Endometrial microvascular endothelial cells (primary cell): ENCODE measurements around the gene PHC1. TPM values are rescaled to one million over a fixed set of nuclear protein-coding genes. Genes with fewer than 3 reads are reported as not detected.

Source experiments
- in situ Hi-C: cut with HindIII; loops from 2 replicates; pipeline ENCODE4 v1.10.0; 2017; ENCODE audit warnings: low sequenced_read_pairs, low pct_unique_long_range_greater_than_20kb; ENCODE audit errors: inconsistent ontology term
- total RNA-seq: library from RNA; depleted of rRNA; stranded (reverse); fragments of >200 nt; gene quantifications from one replicate; pipeline ENCODE4 v1.2.3, GENCODE V29; 2015; ENCODE audit errors: inconsistent ontology term

PHC1 gene
- total RNA-seq, 1 donor from 2014 or later = 16.6 TPM

DNA sequence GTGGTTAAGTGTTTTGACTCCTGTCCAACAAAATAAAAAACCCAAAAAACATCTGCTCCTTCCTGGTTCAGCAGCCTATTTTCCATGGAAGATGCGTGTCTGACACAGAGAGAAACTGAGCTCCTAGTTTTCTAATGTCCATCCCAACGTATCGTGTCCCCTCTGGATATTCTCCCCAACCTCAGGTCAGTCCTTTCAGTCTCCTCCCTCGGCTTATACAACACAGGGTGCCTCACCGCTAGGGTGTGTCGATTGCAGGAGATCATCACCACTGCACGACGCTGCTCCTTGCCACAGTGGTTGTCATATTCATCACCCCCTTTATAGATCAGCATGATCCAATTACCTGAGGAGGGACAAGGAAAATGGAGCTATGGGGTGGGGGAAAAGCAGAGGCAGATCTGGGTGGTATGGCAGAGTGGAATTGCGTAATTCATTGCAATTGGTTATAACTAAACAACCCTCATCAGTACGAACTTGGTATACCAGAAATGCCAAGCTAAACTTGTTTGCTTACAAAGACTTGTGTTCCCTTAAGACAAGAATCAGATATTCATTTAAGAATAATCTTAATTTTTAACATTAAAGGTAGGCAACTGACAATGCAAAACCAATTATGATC lies 29.4 kb downstream of the PHC1 start:
- in situ Hi-C loops = no loop called here

DNA sequence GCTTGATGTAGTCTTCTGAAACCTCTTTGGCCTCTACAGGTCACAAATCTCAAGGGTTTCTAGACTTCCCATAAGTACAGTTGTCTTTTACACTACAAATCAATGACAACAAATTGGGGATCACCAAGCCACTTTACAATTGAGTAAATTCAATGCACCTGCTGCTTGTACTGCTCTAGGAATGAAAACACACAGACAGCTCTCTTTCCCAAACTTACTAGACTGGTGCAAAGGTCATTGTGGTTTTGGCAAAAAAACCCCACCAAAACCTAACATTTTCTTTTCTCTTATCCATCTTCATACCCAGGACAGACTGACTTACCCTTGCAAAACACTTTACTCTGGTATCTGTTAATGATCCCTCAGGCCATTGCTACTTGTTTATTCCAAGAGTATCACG lies 32.4 kb downstream of the PHC1 start:
- in situ Hi-C loops = no loop called here

DNA sequence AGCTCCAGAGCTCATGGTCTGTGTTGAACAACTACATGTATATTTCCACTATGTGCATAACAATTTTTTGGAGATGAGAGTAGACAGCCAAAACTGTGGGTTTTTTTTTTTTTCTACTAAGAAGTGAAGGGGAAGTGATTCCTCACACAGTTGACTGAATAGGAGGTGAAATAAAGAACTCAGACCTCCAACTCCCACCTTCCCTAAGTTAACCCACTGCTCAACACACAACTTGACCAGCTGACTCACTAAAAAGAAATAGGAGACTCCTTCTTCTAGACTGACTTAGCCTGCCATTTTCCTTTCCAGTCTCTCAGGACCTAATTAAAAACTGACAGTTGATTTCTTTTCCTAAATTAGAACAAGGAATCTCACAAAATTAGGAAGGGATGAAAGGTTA lies 33.4 kb downstream of the PHC1 start:
- in situ Hi-C loops = no loop called here

DNA sequence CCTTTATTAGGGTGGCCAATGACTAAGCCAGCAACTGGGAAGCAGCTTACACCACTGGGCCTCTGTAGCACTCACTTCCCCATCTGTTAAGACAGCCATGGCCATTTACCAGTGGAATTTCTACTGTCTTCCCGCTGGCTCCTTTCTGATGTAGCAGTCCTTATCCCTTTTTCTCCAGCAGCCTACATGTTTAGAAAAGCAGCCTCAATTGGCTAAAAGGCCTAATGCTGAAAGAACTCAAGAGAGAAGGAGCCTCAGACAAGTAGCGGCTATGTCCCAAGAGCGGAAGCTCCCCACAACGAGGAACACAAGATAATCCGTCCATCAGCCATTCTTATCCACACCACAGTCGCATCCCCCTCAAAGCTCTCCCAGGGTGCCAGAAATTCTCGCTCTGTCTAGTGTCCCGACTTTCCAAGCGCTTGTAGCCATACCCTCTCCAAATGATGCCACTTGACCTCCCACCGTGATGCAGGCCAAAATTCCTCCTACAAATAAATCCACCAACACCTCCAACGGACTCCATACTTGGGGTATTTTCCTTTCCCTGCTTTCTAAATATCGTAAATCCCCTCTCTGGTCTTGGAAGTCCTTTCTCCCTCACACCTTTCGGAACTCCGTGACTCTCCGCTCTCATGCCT lies 34.5 kb downstream of the PHC1 start:
- in situ Hi-C loops = no loop called here

DNA sequence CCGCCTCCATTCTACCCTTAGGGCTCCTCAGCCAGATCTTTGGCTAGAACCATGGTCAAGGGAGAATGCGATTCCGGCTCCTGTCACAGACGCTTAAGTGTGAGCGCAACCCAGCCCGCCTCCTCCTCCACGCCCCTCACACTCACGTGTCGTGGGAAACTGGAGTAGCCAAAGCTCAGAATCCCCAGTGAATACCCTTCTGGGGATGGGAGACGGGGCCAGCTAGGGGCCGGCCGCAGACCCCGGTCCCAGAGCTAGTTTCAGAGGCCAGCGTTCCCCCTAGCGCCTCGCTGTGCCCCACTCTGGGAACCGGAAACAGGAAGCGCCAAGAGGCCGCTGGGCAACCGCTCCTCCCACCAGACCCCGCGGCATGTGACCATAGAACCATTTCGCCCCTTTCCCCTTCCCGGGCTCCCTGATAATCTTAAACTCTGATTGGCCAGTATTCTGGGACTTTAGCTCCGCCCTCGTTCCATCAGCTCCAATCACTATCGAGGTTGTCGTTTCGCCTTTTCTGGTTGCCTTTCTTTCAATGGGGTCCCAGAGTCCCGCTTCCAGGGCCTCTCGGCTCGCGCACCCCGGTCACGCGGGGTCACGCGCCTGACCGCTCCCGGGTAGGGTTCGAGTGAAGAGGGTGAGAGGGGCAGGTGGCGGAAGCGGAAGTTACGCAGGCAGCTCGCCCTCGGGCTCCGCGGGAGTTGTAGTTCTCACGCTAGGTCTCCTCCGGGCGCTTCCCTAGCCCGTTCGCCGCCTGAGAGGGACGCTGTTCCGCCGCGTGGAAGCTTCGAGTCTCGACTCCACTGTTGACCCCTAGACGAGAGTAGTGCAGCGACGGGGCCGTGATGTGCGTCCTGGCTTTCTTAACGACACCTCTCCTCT lies 35.3 kb downstream of the PHC1 start, which contains the start of gene M6PR:
M6PR (minus strand) TSS at position 304 of the 879 bp plus-strand sequence. CDS start 3,241 bp downstream, outside the sequence.
- in situ Hi-C loops = no loop called here

DNA sequence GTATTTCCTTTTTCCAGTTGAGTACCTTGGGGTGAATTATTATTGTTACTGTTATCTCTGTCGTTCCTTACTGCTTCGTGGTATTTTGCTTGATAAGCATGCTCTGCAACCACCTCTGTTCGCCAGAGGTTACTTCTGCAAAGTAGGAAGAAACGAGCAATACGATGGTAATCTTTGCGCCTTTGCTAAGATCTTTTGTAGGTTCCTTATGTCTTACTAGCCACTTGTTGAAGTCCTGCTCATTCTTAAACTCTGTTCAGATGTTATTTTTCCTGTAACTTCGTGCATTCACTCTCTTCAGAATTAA lies 35.9 kb downstream of the PHC1 start:
- in situ Hi-C loops = no loop called here

DNA sequence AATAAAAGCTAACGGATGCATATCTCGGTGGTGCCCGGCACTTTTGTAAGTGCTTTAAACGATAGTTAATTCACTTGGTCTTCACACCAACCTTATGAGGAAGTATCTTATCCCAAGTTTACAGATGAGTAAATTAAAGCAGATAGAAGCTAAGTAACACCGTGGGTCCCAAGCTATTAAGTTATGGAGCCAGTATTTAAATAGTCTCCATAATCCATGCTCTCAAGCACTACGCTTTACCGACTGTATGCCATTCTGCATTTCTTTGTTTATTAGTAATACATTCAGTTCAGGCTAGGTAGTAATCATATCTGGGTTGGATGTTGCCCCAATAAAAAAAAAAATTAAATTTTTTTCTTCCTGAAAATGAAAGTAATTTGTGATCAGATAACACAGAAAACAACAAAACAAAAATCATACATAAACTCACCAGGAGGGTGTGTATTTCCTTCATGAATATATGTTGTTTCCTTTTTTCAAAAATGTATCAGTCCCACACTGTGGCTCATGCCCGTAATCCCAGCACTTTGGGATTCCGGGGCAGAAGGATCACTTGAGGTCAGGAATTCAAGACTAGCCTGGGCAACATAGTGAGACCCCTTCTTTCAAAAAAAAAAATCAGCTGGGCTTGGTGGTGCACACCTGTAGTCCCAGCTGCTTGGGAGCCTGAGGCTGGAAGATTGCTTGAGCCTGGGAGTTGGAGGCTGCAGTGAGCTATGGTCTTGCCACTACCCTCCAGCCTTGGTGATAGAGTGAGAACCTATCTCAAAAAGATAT lies 36.6 kb downstream of the PHC1 start:
- in situ Hi-C loops = no loop called here

DNA sequence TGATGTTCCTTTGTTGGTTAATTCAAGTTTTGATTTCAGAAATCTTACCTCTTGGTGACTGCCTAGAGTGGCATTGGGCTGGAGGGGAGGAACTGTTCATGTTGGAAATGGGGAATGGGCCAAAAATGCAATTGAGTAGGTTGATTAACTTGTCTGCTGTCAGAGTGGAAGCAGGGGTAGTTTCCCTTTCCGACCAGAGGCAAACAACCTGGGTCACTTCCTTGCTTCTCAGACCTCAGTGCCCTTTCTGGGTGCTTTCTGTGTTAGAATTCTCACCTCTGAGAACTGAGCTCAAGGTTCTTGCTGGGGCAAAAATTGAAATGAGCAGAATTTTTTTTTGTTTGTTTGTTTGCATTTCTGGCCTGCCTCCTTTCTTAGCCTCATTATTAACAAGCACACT lies 37.4 kb downstream of the PHC1 start:
- in situ Hi-C loops = no loop called here

DNA sequence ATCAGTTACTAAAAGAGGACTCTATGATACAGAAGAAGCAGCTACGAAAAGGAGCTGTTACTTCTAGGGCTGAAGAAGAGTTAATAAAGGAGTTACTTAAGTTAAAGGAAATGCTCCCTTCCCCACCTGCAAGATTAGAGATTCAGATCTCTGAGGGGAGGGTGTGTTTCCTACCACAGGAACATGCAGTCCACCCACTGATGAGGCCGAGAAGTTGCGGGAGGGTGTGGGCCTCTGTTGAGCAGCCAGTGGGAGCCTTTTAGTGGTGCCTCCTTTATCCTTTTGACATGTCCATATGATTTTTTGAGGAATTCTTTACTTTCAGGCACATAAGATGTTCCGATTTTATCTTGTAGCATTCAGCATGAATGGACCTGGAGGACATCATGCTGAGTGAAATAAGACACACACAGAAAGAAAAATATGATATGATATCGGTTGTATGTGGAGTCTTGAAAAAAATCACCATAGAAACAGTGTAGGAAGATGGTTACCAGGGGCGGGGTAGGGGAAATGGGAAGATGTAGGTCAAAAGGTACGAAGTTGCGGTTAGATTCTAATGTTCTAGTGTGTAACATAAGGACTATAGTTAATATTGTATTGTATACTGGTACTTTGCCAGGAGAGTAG lies 39.6 kb downstream of the PHC1 start:
- in situ Hi-C loops = no loop called here

DNA sequence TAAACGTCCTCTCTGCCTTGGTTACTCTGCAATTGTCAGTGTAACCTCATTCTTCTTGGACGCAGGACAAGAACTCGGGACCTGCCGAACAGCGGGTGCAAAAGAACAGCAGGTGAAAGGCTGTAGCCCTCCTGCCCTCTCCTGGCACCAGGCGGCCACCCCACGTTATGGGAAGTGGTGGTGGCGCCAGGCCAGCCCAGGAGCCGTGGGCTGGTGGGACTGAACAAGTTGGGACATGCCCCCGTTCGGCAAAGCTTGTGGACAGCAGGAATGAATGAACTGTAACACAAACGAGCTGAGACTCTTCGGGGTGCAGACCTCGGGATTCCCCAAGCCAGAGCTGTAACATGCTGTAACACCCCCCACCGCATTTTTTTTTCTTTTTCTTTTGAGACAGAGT lies 41.8 kb downstream of the PHC1 start:
- in situ Hi-C loops = no loop called here

DNA sequence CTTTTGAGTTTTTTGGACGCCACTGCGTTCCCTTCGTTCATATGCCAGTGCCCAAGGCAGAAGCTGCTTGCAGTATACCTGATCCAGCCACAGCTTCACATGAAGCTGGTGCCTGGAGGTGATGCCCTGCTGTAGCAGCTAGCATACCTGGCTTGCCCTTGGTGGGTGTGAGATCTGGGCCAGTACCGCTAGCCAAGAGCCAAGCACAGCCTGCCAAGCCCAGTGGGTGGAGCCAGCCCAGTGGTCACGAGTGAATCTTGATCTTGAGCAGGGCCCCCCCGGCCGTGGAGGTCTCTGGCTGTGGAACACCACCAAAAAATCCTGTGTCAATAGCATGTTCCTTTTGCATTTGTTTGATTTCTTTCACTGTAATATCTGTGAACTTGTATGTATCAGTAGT lies 42.5 kb downstream of the PHC1 start:
- in situ Hi-C loops = no loop called here

DNA sequence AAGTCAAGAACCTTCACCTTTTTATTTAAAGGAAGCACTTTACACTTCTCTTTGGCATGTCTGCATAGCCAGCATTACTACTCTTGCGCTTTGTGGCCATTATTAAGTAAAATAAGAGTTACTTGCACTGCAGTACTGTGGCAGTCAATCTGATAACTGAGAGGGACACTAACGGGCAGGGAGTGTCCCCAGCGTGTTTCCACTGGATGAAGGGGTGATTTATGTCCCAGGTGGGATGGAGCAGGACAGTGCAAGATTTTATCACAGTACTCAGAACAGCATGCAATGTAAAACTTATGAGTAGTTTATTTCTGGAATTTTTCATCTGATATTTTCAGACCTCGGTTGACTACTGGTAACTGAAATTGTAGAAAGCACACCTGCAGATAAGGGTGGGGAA lies 43.3 kb downstream of the PHC1 start:
- in situ Hi-C loops = no loop called here

GRCh38 chr12:8958066-8958465 lies 43.8 kb downstream of the PHC1 start:
- in situ Hi-C loops = no loop called here

DNA sequence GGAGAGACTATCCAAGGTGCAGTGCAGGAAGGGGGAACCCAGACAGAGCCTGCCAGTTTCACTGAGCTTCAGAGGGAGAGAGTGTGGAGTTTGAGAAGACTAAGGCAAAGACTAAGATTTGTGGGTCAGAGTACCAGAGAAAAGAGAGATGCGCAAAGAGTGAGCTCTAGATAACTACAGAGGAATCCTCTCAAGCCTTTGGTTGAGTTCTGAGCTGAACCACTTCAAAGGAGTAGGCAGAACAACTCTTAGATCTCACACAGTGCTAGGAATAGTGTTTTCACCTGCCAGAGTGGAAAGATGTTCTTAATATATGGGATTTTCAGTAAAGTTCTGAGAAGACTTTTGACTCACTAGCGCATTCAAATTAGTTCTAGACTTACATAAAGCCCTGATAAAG lies 45.9 kb downstream of the PHC1 start:
- in situ Hi-C loops = no loop called here

DNA sequence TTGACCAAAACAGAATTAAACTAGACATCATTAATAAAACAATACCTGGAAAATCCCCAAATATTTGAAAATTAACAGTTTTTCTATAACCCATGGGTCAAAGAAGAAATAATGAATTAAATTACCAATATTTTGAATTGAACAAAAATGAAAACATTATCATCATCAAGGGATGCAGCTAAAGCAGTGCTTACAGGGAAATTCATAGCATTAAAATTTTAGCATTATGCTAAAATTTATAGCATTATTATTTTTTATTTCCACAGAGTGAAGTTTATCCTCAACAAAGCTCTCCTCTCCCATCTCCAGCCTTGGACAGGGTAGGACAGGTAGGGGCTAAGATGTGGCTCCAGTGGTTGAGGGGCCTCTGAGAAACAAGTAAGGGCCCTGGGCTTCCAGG lies 54.5 kb downstream of the PHC1 start:
- in situ Hi-C loops = no loop called here

DNA sequence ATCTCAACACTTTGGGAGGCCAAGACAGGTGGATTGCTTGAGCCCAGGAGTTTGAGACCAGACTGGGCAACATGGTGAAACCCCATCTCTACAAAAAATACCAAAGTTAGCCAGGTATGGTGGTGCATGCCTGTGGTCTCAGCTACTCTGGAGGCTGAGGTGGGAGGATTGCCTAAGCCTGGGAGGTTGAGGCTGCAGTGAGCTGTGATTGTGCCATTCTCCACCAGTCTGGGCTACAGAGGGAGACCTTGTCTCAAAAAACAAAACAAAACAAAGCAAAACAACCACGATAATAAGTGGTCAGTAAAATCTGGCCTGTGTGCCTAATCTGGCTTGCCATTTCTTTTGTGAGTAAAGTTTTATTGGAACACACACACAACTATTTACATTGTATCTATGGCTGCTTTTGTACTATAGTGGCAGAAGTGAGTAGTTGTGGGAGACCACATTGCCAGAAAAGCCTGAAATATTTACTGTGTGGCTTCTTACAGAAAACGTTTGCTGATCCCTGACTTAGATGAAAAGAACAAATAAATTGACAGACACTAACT lies 55.6 kb downstream of the PHC1 start:
- in situ Hi-C loops = no loop called here

GRCh38 chr12:8970432-8970831 lies 56.1 kb downstream of the PHC1 start:
- in situ Hi-C loops = no loop called here

DNA sequence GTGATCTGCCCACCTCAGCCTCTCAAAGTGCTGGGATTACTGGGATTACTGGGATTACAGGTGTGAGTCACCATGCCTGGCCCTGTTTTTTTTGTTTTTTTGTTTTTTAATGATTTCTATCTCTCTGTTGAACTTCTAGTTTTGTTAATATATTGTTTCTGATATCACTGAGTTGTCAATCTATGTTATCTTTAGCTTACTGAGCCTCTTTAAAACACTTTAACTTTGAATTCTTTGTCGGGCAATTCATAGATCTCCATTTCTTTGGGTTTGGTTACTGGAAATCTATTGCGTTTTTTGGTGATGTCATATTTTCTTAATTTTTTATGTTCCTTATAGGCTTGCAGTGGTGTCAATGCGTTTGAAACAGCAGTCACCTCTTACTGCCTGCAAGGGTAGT lies 65.8 kb downstream of the PHC1 start:
- in situ Hi-C loops = no loop called here
